ENCODE results near the gene WDR81. TPM values are rescaled to one million over a fixed set of nuclear protein-coding genes. Genes with fewer than 3 reads are reported as not detected.
"Not testable (repeated sequence)": the region's sequence is repeated elsewhere in the genome, so short reads cannot be mapped to it uniquely, and the experiment has no call there.

Gene WDR81
- total and polyA plus RNA-seq, 2 donors, result 11.8 to 37.7 TPM

GRCh38 chr17:1762901-1763898, 38.7 kb downstream of the WDR81 start:
- Histone ChIP-seq H3K4me3 (ENCODE audit: low read depth, low read length) (peak overlapping the region; percentile 38), H3K36me3 (ENCODE audit: insufficient read depth) (no peaks in the 10 kb centered on the region), H3K27ac (ENCODE audit: low read depth) (peak overlapping the region; percentile 54), H3K4me1 (ENCODE audit: insufficient read depth) (no peaks in the 10 kb centered on the region)
- 44% methylated on average over 22 of the region's 22 CpGs for WGBS
- peak; percentile 33 for DNase-seq (ENCODE audit: extremely low spot score)

GRCh38 chr17:1764284-1764683, 39.8 kb downstream of the WDR81 start:
- peak; percentile 29 for DNase-seq (ENCODE audit: extremely low spot score)
- peak overlapping the region; percentile 45 for H3K27ac ChIP-seq (ENCODE audit: low read depth)
- H3K4me1 ChIP-seq (ENCODE audit: insufficient read depth), result no peaks in the 10 kb centered on the region
- H3K36me3 ChIP-seq (ENCODE audit: insufficient read depth), result no peaks in the 10 kb centered on the region
- no peak overlapping the region for H3K4me3 ChIP-seq (ENCODE audit: low read depth, low read length)
- 4% methylated on average over 11 of the region's 11 CpGs for WGBS

- H3K27ac ChIP-seq (ENCODE audit: low read depth), result peak overlapping the region; percentile 45
- 80% methylated on average over 7 of the region's 7 CpGs for WGBS
- not testable (repeated sequence) for DNase-seq (ENCODE audit: extremely low spot score); H3K36me3 ChIP-seq (ENCODE audit: insufficient read depth); H3K4me1 ChIP-seq (ENCODE audit: insufficient read depth); H3K4me3 ChIP-seq (ENCODE audit: low read depth, low read length)
Measured at GRCh38 chr17:1764705-1765104, 40.2 kb downstream of the WDR81 start.

GRCh38 chr17:1765576-1765975, 41.1 kb downstream of the WDR81 start:
- Histone ChIP-seq H3K27ac (ENCODE audit: low read depth) (no peak overlapping the region), H3K4me3 (ENCODE audit: low read depth, low read length) (no peak overlapping the region), H3K36me3 (ENCODE audit: insufficient read depth) (no peaks in the 10 kb centered on the region), H3K4me1 (ENCODE audit: insufficient read depth) (no peaks in the 10 kb centered on the region)
- 83% methylated on average over 3 of the region's 3 CpGs for WGBS
- DNase-seq (ENCODE audit: extremely low spot score), result no peak

- no peak overlapping the region for H3K27ac ChIP-seq (ENCODE audit: low read depth)
- H3K36me3 ChIP-seq (ENCODE audit: insufficient read depth), result no peaks in the 10 kb centered on the region
- DNase-seq (ENCODE audit: extremely low spot score), result no peak
- H3K4me1 ChIP-seq (ENCODE audit: insufficient read depth), result no peaks in the 10 kb centered on the region
- 67% methylated on average over 21 of the region's 21 CpGs for WGBS
- H3K4me3 ChIP-seq (ENCODE audit: low read depth, low read length), result no peak overlapping the region
Measured at GRCh38 chr17:1766382-1767135, 42.1 kb downstream of the WDR81 start.

- no peak for DNase-seq (ENCODE audit: extremely low spot score)
- Histone ChIP-seq H3K27ac (ENCODE audit: low read depth) (no peak overlapping the region), H3K4me3 (ENCODE audit: low read depth, low read length) (no peak overlapping the region), H3K4me1 (ENCODE audit: insufficient read depth) (no peaks in the 10 kb centered on the region), H3K36me3 (ENCODE audit: insufficient read depth) (no peaks in the 10 kb centered on the region)
- 90% methylated on average over 12 of the region's 12 CpGs for WGBS
Measured at GRCh38 chr17:1767358-1767757, 42.9 kb downstream of the WDR81 start.

- 46% methylated on average over 21 of the region's 21 CpGs for WGBS
- peak; percentile 61 for DNase-seq (ENCODE audit: extremely low spot score)
- H3K27ac ChIP-seq (ENCODE audit: low read depth), result peak overlapping the region; percentile 80
- no peaks in the 10 kb centered on the region for H3K36me3 ChIP-seq (ENCODE audit: insufficient read depth)
- H3K4me1 ChIP-seq (ENCODE audit: insufficient read depth), result no peaks in the 10 kb centered on the region
- H3K4me3 ChIP-seq (ENCODE audit: low read depth, low read length), result no peak overlapping the region
Measured at GRCh38 chr17:1769822-1770477, 45.4 kb downstream of the WDR81 start.

GRCh38 chr17:1773000-1773695, 48.6 kb downstream of the WDR81 start:
- H3K27ac ChIP-seq (ENCODE audit: low read depth), result peak overlapping the region; percentile 48
- H3K4me3 ChIP-seq (ENCODE audit: low read depth, low read length); H3K4me1 ChIP-seq (ENCODE audit: insufficient read depth); H3K36me3 ChIP-seq (ENCODE audit: insufficient read depth); DNase-seq (ENCODE audit: extremely low spot score): not testable (repeated sequence)
- 51% methylated on average over 12 of the region's 12 CpGs for WGBS

- peak overlapping the region; percentile 48 for H3K27ac ChIP-seq (ENCODE audit: low read depth)
- 16% methylated on average over 7 of the region's 7 CpGs for WGBS
Measured at GRCh38 chr17:1773696-1774181, 49.2 kb downstream of the WDR81 start.

GRCh38 chr17:1774390-1775176, 50.1 kb downstream of the WDR81 start:
- no peak for DNase-seq (ENCODE audit: extremely low spot score)
- WGBS, result 86% methylated on average over 21 of the region's 21 CpGs
- no peak overlapping the region for H3K4me3 ChIP-seq (ENCODE audit: low read depth, low read length)
- no peaks in the 10 kb centered on the region for H3K4me1 ChIP-seq (ENCODE audit: insufficient read depth)
- no peaks in the 10 kb centered on the region for H3K36me3 ChIP-seq (ENCODE audit: insufficient read depth)
- peak overlapping the region; percentile 61 for H3K27ac ChIP-seq (ENCODE audit: low read depth)

More at GRCh38 chr17:1773696-1774181, 49.2 kb downstream of the WDR81 start:
- Histone ChIP-seq H3K4me3 (ENCODE audit: low read depth, low read length) (no peak overlapping the region), H3K36me3 (ENCODE audit: insufficient read depth) (no peaks in the 10 kb centered on the region), H3K4me1 (ENCODE audit: insufficient read depth) (no peaks in the 10 kb centered on the region)
- no peak for DNase-seq (ENCODE audit: extremely low spot score)

GRCh38 chr17:1776328-1776727, 51.8 kb downstream of the WDR81 start:
- Histone ChIP-seq H3K36me3 (ENCODE audit: insufficient read depth) (no peaks in the 10 kb centered on the region), H3K4me3 (ENCODE audit: low read depth, low read length) (no peak overlapping the region), H3K4me1 (ENCODE audit: insufficient read depth) (no peaks in the 10 kb centered on the region), H3K27ac (ENCODE audit: low read depth) (no peak overlapping the region)
- 94% methylated on average over 10 of the region's 10 CpGs for WGBS
- DNase-seq (ENCODE audit: extremely low spot score), result no peak

GRCh38 chr17:1776857-1777256, 52.4 kb downstream of the WDR81 start:
- Histone ChIP-seq H3K36me3 (ENCODE audit: insufficient read depth) (no peaks in the 10 kb centered on the region), H3K27ac (ENCODE audit: low read depth) (no peak overlapping the region), H3K4me3 (ENCODE audit: low read depth, low read length) (no peak overlapping the region), H3K4me1 (ENCODE audit: insufficient read depth) (no peaks in the 10 kb centered on the region)
- no peak for DNase-seq (ENCODE audit: extremely low spot score)
- 90% methylated on average over 7 of the region's 7 CpGs for WGBS

All from urinary bladder (tissue), 4 donors.